Measurements from ENCODE around the gene CPED1. TPM values are rescaled to one million over a fixed set of nuclear protein-coding genes. Genes with fewer than 3 reads are reported as not detected.
"Not testable (repeated sequence)": the region's sequence is repeated elsewhere in the genome, so short reads cannot be mapped to it uniquely, and the experiment has no call there.

CPED1 gene
- total RNA-seq, 2 experiments from 2014 or later, result not detected

DNA sequence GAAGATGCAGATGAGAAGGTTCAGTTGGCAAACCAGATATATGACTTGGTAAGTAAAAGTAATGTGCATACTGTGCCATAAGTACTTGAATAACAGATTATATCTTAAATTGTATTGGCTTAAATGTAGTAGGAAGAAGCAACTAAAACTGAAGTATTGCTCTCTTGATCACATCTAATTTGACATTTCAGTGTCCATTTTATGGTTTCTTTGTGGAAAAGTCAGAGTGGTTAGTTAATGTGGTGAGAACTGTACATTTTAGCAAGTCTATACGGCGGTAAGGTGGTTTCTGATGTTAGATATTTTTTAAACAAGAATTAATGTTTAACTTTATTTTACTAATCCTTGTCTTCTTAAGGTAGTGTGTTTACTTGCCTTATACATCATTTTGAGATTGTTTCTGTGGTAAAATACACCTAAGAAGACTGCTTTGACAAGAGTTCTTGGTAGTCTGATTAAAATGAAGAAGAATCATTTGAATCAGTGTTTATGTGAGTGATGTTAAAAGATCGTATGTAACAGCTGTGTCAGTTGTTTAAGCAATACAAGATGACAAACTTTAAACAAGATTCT lies 32.8 kb upstream of the CPED1 start:
- POLR2A ChIA-PET, result interaction anchor here (1.4 kb wide), 1 partner anchor 26 kb away, joined by 3 read pairs; no protein-coding TSS in a partner anchor
- DNase-seq, result no peak
- peaks cover 60% of the 10 kb centered on the region for H3K36me3 Mint-ChIP-seq (ENCODE audit: low read depth)
- peaks cover 36% of the 10 kb centered on the region for H3K4me1 Mint-ChIP-seq
- no peak overlapping the region for H3K4me3 Mint-ChIP-seq
- H3K27me3 Mint-ChIP-seq, result no peaks in the 10 kb centered on the region
- H3K9me3 Mint-ChIP-seq, result no peaks in the 10 kb centered on the region
- CTCF ChIA-PET, result interaction anchor here (1.8 kb wide), 1 partner anchor 33 kb away, joined by 8 read pairs; the partner anchor contains the start of gene CPED1
- peak overlapping the region; percentile 74 for H3K27ac Mint-ChIP-seq

GRCh38 chr7:120959929-120960484 lies 28.5 kb upstream of the CPED1 start:
- CTCF ChIA-PET, result no interaction called here
- peaks cover 57% of the 10 kb centered on the region for H3K36me3 Mint-ChIP-seq (ENCODE audit: low read depth)
- H3K9me3 Mint-ChIP-seq, result no peaks in the 10 kb centered on the region

DNA sequence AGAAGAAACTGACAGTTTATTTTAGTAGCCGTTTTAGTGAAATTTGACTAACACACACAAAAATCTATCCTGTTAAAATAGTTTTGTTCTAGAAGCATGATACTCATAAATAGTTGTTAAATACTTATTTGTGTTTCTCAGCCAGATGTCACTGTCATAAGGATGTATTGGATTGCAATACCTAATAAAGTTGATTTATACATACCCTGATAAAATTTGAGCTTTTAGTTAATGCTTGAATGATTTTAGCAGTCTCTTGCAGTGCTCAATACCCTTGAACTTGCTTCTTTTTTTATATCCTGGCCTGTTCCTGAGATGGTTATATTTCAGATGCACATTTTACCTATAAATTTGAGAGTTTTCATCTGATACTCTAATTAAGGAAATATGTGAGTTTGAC lies 27.8 kb upstream of the CPED1 start:
- no peak overlapping the region for H3K27ac Mint-ChIP-seq
- peaks cover 57% of the 10 kb centered on the region for H3K36me3 Mint-ChIP-seq (ENCODE audit: low read depth)
- H3K4me3 Mint-ChIP-seq, result no peak overlapping the region
- POLR2A ChIA-PET, result interaction anchor here (0.9 to 1.5 kb wide), 2 partner anchors 10 kb away, joined by 3 to 5 read pairs; partner anchors contain the start of gene ING3
- no peaks in the 10 kb centered on the region for H3K9me3 Mint-ChIP-seq
- H3K4me1 Mint-ChIP-seq, result peaks cover 14% of the 10 kb centered on the region
- no peak for DNase-seq
- H3K27me3 Mint-ChIP-seq, result no peaks in the 10 kb centered on the region
- CTCF ChIA-PET, result no interaction called here

More at GRCh38 chr7:120959929-120960484, 28.5 kb upstream of the CPED1 start:
- DNase-seq, result no peak
- no peak overlapping the region for H3K27ac Mint-ChIP-seq
- peaks cover 17% of the 10 kb centered on the region for H3K4me1 Mint-ChIP-seq
- no peaks in the 10 kb centered on the region for H3K27me3 Mint-ChIP-seq
- no peak overlapping the region for H3K4me3 Mint-ChIP-seq
- POLR2A ChIA-PET, result interaction anchor here (1.5 kb wide), 1 partner anchor 9 kb away, joined by 5 read pairs; the partner anchor contains the start of gene ING3

DNA sequence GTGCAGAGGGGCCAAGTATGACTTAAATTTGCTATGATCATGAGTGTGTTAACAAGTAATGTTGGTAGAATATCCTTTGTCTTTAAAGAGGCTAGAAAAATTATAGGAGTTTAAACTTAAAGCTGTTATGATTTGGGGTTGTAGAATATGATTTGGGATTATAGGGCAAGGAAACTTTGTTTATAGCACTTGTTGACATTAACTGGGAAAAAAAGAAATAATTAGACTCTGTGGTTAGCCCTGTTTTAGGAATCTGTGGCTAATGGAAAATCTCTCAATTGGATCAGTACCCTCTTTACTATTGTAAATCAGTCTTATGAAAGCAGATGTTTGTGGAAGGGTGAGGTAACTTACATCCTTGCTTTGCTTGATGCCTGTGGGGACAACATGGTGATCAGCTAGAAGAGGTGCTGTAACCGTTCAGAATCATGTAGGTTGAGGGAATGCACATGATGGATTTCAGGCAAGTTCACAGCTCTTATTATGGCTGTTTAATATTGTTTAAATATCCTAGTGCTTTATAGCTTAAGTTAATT lies 26.8 kb upstream of the CPED1 start:
- ChIA-PET CTCF (interaction anchor here (1.5 kb wide), 1 partner anchor 8 kb away, joined by 3 read pairs; no protein-coding TSS in a partner anchor), POLR2A (interaction anchor here (0.9 to 1.0 kb wide), 3 partner anchors 11 to 569 kb away, joined by 3 to 4 read pairs (median 3); partner anchors contain the start of gene ING3)
- no peak overlapping the region for H3K27ac Mint-ChIP-seq
- peaks cover 11% of the 10 kb centered on the region for H3K4me1 Mint-ChIP-seq
- no peaks in the 10 kb centered on the region for H3K9me3 Mint-ChIP-seq
- no peak for DNase-seq
- H3K36me3 Mint-ChIP-seq (ENCODE audit: low read depth), result peaks cover 55% of the 10 kb centered on the region
- no peaks in the 10 kb centered on the region for H3K27me3 Mint-ChIP-seq
- H3K4me3 Mint-ChIP-seq, result no peak overlapping the region

DNA sequence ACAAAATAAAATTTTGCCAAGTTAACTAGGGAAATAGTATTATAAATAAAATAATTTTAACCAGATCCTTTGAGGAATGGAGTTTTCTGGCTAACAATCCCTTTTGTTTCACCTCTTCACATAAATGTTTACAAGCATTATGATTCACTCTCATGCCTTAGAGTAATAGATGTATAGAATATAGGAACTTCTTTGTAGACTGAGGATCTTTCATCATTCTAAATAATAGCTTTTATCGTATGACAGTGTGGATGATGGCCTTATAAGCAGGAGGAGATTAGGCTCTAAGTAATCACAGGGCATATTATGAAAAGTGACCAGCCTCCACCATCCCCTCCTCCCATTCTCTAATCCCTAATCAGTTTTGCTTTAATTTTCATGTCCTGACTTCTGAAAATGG lies 24.4 kb upstream of the CPED1 start:
- Mint-ChIP-seq H3K4me3 (no peak overlapping the region), H3K27ac (no peak overlapping the region), H3K4me1 (peaks cover 6% of the 10 kb centered on the region), H3K9me3 (no peaks in the 10 kb centered on the region), H3K27me3 (no peaks in the 10 kb centered on the region), H3K36me3 (ENCODE audit: low read depth) (peaks cover 51% of the 10 kb centered on the region)
- POLR2A ChIA-PET, result interaction anchor here (1.7 kb wide), 1 partner anchor 10 kb away, joined by 4 read pairs; no protein-coding TSS in a partner anchor
- CTCF ChIA-PET, result interaction anchor here (1.0 kb wide), 1 partner anchor 23 kb away, joined by 5 read pairs; no protein-coding TSS in a partner anchor
- no peak for DNase-seq

- Mint-ChIP-seq H3K9me3 (no peaks in the 10 kb centered on the region), H3K36me3 (ENCODE audit: low read depth) (peaks cover 51% of the 10 kb centered on the region), H3K4me1 (peaks cover 3% of the 10 kb centered on the region), H3K27me3 (no peaks in the 10 kb centered on the region), H3K4me3 (no peak overlapping the region), H3K27ac (no peak overlapping the region)
- ChIA-PET CTCF (no interaction called here), POLR2A (interaction anchor here (2.3 kb wide), 1 partner anchor 16 kb away, joined by 11 read pairs; the partner anchor contains the start of gene ING3)
- no peak for DNase-seq
Observed at GRCh38 chr7:120966961-120967360, 21.6 kb upstream of the CPED1 start.

- H3K4me1 Mint-ChIP-seq, result no peaks in the 10 kb centered on the region
- no peaks in the 10 kb centered on the region for H3K27me3 Mint-ChIP-seq
- no peak for DNase-seq
- no peak overlapping the region for H3K27ac Mint-ChIP-seq
- POLR2A ChIA-PET, result interaction anchor here (1.0 kb wide), 1 partner anchor 23 kb away, joined by 3 read pairs; no protein-coding TSS in a partner anchor
- H3K9me3 Mint-ChIP-seq, result no peaks in the 10 kb centered on the region
- H3K36me3 Mint-ChIP-seq (ENCODE audit: low read depth), result peaks cover 46% of the 10 kb centered on the region
- no peak overlapping the region for H3K4me3 Mint-ChIP-seq
- CTCF ChIA-PET, result interaction anchor here (0.8 kb wide), 1 partner anchor 12 kb away, joined by 3 read pairs; no protein-coding TSS in a partner anchor
Observed at GRCh38 chr7:120973849-120974248, 14.7 kb upstream of the CPED1 start.

DNA sequence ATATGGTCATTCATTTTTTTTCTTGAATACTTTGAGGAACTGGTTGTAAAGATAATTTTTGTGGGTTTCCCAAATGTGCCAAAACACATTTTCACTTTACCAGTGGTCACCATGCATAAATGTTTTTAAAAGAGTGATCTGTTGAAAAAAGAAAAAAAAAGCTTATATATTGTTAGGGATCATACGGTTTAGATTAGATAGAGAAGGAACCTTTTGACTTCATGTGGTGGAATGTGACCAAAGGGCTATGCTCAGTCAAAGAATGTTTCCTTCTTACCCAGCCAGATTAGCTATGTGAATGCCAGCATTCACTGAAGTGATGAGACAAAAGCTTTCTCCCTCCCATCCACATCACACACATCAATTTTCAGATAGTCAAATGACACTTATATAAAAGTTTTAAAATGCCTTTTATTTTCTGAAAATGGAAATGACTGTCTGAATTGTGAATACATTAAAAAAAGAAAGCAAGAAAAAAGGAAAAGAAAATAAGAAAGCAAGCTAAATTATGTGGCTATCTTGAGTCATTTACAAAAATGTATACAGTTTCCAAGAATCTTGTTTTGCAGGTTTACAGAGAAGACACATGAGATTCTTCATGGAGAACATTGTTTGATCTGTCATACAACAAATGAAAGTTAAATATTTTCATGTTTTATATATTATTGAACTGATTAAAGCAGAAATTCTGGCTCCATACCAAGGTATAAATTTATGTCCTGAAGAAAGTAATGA lies 8.6 kb upstream of the CPED1 start:
- POLR2A ChIA-PET, result interaction anchor here (0.7 to 1.2 kb wide), 2 partner anchors 29 to 112 kb away, joined by 3 to 4 read pairs; partner anchors contain the start of gene ING3
- CTCF ChIA-PET, result interaction anchor here (2.4 kb wide), 1 partner anchor 8 kb away, joined by 10 read pairs; no protein-coding TSS in a partner anchor

GRCh38 chr7:120981117-120981516 lies 7.4 kb upstream of the CPED1 start:
- ChIA-PET CTCF (no interaction called here), POLR2A (interaction anchor here (1.0 kb wide), 1 partner anchor 25 kb away, joined by 3 read pairs; no protein-coding TSS in a partner anchor)
- H3K4me1 Mint-ChIP-seq, result peaks cover 30% of the 10 kb centered on the region
- H3K27ac Mint-ChIP-seq, result no peak overlapping the region
- DNase-seq, result no peak
- H3K27me3 Mint-ChIP-seq, result peaks cover 8% of the 10 kb centered on the region
- H3K4me3 Mint-ChIP-seq, result no peak overlapping the region
- peaks cover 7% of the 10 kb centered on the region for H3K36me3 Mint-ChIP-seq (ENCODE audit: low read depth)
- H3K9me3 Mint-ChIP-seq, result no peaks in the 10 kb centered on the region

More for the DNA sequence above, 8.6 kb upstream of the CPED1 start:
- Mint-ChIP-seq H3K4me3 (no peak overlapping the region), H3K27ac (peak overlapping the region; percentile 55), H3K27me3 (peaks cover 5% of the 10 kb centered on the region), H3K9me3 (no peaks in the 10 kb centered on the region), H3K36me3 (ENCODE audit: low read depth) (peaks cover 11% of the 10 kb centered on the region), H3K4me1 (peaks cover 30% of the 10 kb centered on the region)
- no peak for DNase-seq

GRCh38 chr7:120981888-120982615 lies 6.5 kb upstream of the CPED1 start:
- no peaks in the 10 kb centered on the region for H3K9me3 Mint-ChIP-seq
- CTCF ChIA-PET, result no interaction called here
- H3K27ac Mint-ChIP-seq, result peak overlapping the region; percentile 62
- DNase-seq, result no peak
- POLR2A ChIA-PET, result interaction anchor here (1.0 kb wide), 1 partner anchor 26 kb away, joined by 3 read pairs; no protein-coding TSS in a partner anchor
- H3K4me1 Mint-ChIP-seq, result peaks cover 30% of the 10 kb centered on the region
- H3K36me3 Mint-ChIP-seq (ENCODE audit: low read depth), result peaks cover under 1% of the 10 kb centered on the region
- peaks cover 15% of the 10 kb centered on the region for H3K27me3 Mint-ChIP-seq
- H3K4me3 Mint-ChIP-seq, result peak overlapping the region; percentile 19

DNA sequence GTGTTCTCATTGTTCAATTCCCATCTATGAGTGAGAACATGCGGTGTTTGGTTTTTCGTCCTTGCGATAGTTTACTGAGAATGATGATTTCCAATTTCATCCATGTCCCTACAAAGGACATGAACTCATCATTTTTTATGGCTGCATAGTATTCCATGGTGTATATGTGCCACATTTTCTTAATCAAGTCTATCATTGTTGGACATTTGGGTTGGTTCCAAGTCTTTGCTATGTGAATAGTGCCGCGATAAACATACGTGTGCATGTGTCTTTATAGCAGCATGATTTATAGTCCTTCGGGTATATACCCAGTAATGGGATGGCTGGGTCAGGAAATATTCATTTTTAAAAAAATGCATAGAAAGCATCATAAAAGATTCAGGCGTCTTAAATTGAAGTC lies 4.9 kb upstream of the CPED1 start:
- Mint-ChIP-seq H3K4me1 (peaks cover 43% of the 10 kb centered on the region), H3K27me3 (peaks cover 20% of the 10 kb centered on the region)
- H3K27ac Mint-ChIP-seq; CTCF ChIA-PET; H3K36me3 Mint-ChIP-seq (ENCODE audit: low read depth); DNase-seq; POLR2A ChIA-PET; H3K4me3 Mint-ChIP-seq; H3K9me3 Mint-ChIP-seq: not testable (repeated sequence)

DNA sequence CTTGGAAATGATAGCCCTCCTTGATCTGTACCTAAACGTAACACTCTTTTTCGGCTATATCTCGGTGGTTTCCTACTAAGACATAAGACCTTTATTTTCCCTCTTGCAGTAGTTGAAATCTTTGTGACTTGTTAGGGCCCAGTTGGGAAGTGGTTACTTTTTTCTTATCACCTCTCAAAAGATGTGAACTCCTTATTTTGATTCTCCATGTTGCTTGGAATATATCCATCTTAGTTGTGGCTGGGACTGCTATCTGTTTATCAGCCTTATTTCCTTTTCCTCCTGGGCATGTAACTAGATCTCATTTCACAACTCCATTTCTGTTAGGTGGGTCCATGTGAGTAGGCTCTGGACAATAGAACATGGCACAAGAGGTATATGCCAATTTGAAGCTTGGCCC lies 4.1 kb upstream of the CPED1 start:
- Mint-ChIP-seq H3K4me1 (peaks cover 50% of the 10 kb centered on the region), H3K4me3 (no peak overlapping the region), H3K27me3 (peaks cover 28% of the 10 kb centered on the region), H3K27ac (no peak overlapping the region), H3K9me3 (no peaks in the 10 kb centered on the region), H3K36me3 (ENCODE audit: low read depth) (no peaks in the 10 kb centered on the region)
- no peak for DNase-seq
- ChIA-PET CTCF (interaction anchor here (1.0 to 4.6 kb wide), 3 partner anchors 33 to 124 kb away, joined by 3 to 39 read pairs (median 5); partner anchors contain the start of gene ING3), POLR2A (no interaction called here)

All from activated CD4-positive, alpha-beta memory T cell treated with anti-CD3 and anti-CD28 coated beads, Interleukin-2, amount 10 ng/mL, durations not matched to agents 7 days and 5 days (primary cell).